Ramos (cell line): ENCODE results near the gene MYH7B.

Source experiments
- in situ Hi-C: fragments of 300-500 bp; cut with MboI; formaldehyde crosslinking; loops from one replicate; pipeline ENCODE4 v1.14.3; 2022; ENCODE audit warnings: low sequenced_read_pairs; ENCODE audit not compliant: unreplicated experiment

MYH7B gene

DNA sequence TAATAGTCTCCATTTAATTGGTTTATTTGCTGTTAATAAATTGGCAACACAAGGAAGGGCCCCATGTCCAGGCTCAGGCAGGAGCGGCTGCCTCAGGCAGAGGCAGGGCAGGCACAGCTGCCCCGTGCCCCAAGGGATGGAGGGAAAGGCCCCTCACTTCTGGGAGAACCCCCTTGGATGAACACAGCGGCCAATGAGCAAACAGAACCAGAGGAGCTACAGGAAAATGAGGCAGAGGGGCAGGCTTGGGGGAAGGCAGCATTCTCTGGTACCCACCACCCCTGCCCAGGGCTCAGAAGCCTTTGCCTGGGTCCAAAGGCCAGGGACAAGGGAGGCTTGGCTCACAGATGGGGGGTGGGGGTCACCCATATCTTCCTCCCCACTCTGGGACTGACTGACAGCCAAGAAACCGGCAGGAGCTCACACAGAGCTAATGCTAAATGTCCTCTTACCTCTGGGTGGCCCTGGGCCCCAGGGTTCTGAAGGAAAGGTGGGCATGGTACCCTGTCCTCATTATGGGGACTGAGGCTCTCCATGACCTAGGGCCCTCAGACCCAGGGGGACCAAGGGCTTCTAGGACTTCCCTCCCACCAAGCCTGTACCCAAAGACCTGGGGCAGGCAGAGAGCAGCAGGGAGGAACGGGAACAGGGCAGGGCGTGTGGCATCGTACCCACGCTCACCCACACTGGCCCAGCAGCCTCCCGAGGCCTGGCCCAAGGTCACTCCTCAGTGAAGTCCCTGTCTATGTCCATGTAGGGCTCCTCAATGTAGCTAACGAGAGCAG, 47.0 kb downstream of the MYH7B start:
- in situ Hi-C loops: no loop called here

DNA sequence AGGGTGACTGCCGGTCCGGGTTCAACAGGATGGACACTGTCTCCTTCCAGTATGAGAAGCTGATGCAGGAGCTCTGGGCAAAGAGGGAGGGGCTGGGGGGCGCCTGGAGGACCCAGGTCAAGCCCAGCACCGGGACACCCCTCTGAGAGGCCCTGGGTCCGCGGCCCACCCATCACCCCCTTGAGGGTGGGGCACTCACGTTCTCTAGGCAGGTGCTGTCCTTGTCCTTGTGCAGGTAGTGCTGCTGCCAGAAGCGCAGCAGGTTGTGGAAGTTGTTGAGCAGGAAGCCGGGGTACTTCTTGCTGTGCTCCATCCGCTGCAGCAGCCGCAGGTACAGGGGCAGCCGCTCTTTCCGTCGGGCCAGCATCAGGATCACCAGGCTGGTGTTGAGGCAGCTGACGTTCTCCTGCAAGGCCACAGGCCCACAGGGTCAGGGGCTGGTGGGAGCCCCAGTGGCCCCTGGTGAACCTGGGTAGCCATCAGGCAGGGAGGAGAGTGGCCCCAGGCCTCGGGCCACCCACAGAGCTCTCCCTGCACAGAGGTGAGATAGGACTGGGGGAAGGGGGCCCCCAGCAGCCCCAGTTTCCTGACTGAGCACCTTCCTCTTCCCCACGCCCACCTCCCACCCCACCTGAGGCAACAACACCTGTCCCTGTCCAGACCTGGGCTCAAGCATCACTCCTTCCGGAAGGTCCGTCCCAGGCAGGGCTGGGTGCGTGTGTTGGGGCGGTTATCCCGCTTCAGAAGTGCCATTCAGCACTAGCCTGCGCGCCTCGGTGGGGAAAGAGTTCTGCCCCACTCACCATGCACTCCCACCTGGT, 47.8 kb downstream of the MYH7B start:
- in situ Hi-C loops: no loop called here

DNA sequence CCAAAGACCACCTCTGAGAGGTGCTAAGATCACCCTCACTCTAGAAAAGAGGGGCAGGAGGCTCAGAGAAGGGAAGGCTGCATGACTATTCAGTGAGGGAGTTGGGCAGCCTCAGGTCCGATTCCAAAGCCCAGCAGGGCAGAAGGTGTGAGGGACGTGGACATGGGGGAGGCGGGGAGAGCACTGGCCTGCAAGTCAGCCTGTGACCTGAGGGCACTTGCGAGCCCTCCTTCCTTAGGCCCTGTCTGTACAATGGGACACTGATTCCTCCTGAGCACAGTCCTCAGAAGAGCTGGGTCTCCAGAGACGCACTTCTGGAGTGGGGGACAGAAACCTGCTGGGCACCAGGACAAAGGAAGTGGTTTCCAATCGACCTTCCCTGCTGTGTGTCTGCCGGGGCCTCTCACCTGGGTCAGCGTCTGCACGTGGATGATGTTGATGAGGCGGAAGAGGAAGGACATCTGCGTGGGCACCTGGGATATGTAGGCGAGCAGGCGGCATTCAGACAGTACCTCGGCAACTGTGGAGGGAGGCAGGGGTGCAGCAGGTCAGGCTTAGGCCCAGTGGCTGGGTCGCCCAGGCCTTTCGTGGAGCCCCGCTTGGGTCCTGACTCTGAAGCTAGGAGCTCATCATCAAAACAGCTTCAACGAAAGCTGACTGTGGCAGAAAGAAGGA, 48.5 kb downstream of the MYH7B start:
- in situ Hi-C loops: no loop called here

DNA sequence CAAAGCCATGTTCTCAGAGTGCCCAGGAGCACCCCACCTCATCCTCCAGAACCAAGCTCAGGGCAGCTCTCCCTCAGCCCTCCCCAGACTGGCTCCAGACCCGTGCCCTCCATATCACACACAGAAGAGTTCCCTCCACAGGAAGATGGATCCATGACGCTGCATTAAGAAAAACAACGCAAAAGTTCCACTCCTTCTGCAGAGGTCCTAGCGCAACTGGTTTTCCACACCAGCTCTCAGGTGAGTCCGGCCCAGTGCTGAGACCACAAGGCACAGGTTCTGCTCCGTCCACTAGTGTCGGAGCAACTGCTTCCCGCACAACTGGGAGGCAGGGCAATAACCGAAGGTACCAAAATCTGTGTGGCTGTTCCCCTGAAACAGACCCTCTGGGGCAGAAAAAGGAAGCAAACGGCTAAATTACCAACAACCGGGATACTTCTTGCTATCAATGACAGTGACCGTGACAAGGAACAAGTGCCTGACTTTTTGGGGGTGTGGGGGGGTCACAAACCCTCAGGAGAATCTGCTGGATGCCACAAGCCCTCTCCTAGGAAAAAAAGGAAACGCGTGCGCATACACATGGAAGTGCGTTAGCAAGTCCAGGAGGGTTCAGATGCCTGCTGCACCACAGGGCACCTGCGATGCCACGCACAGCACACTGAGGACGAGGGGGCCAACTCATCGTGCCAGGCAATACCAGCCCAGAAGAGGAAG, 49.2 kb downstream of the MYH7B start:
- in situ Hi-C loops: no loop called here
